Neural cell (in vitro differentiated cells): Measurements from ENCODE around the gene NME3. TPM values are rescaled to one million over a fixed set of nuclear protein-coding genes. Genes with fewer than 3 reads are reported as not detected.

ENCODE experiments used
- H2AFZ ChIP-seq: fragments of 200-600, 300-800 bp; sonication (generic), shearing (Covaris generic); 2 replicates; pipeline ENCODE4 v1.6.0; 2014; ENCODE audit warnings: low read depth, mild to moderate bottlenecking, antibody characterized with exemption, low read length, moderate library complexity
- H3F3A ChIP-seq: fragments of 200-600 bp; shearing (Covaris generic); 2 replicates; pipeline ENCODE4 v1.6.1; 2016; ENCODE audit warnings: mild to moderate bottlenecking, moderate library complexity, mixed read lengths, antibody characterized with exemption, low read length; ENCODE audit not compliant: insufficient read depth, poor library complexity, severe bottlenecking
- H3K27ac ChIP-seq: fragments of 200-600, 300-800 bp; sonication (generic), shearing (Covaris generic); 2 replicates; pipeline ENCODE4 v1.5.1; 2014; ENCODE audit warnings: mild to moderate bottlenecking, low read length, moderate library complexity
- H3K27me3 ChIP-seq: fragments of 300-800, 200-600 bp; sonication (generic), shearing (Covaris generic); 2 replicates; pipeline ENCODE4 v1.6.0; 2014; ENCODE audit warnings: mild to moderate bottlenecking, low read depth, low read length, moderate library complexity; ENCODE audit not compliant: insufficient read depth
- H3K36me3 ChIP-seq: fragments of 300-800, 200-600 bp; sonication (generic), shearing (Covaris generic); 2 replicates; pipeline ENCODE4 v1.5.1; 2014; ENCODE audit warnings: mild to moderate bottlenecking, antibody characterized with exemption, low read length, moderate library complexity; ENCODE audit not compliant: insufficient read depth
- H3K4me2 ChIP-seq: fragments of 300-800, 200-600 bp; sonication (generic), shearing (Covaris generic); 2 replicates; pipeline ENCODE4 v1.6.0; 2014; ENCODE audit warnings: mild to moderate bottlenecking, low read length
- H3K4me3 ChIP-seq: fragments of 300-800, 200-600 bp; sonication (generic), shearing (Covaris generic); 2 replicates; pipeline ENCODE4 v1.5.1; 2014; ENCODE audit warnings: mild to moderate bottlenecking, low read length, moderate library complexity
- H3K79me2 ChIP-seq: fragments of 200-600 bp; shearing (Covaris generic); replicated peaks from 2 replicates; pipeline ENCODE4 v1.6.0; 2014; ENCODE audit warnings: mild to moderate bottlenecking, low read length, moderate library complexity; ENCODE audit not compliant: insufficient read depth
- H3K9ac ChIP-seq: fragments of 300-800, 200-600 bp; sonication (generic), shearing (Covaris generic); 2 replicates; pipeline ENCODE4 v1.6.1; 2016; ENCODE audit warnings: mild to moderate bottlenecking, low read length, mixed read lengths
- H3K9me2 ChIP-seq: fragments of 200-600 bp; shearing (Covaris generic); 2 replicates; pipeline ENCODE4 v1.6.1; 2016; ENCODE audit warnings: mild to moderate bottlenecking, low read length, mixed read lengths; ENCODE audit not compliant: insufficient read depth
- H3K9me3 ChIP-seq: fragments of 200-600, 300-800 bp; sonication (generic), shearing (Covaris generic); 2 replicates; pipeline ENCODE4 v1.6.1; 2016; ENCODE audit warnings: mild to moderate bottlenecking, mixed run types, low read length, moderate library complexity, mixed read lengths
- H4K20me1 ChIP-seq: fragments of 200-600 bp; shearing (Covaris generic); 2 replicates; pipeline ENCODE4 v1.6.1; 2016; ENCODE audit warnings: mild to moderate bottlenecking, mixed run types; ENCODE audit not compliant: insufficient read depth
- CTCF ChIP-seq: fragments of 450-650 bp; IDR thresholded peaks from 2 replicates; pipeline ENCODE4 v1.5.1; 2014; ENCODE audit warnings: antibody characterized with exemption, mild to moderate bottlenecking, moderate library complexity; ENCODE audit not compliant: poor library complexity, severe bottlenecking
- EP300 ChIP-seq: fragments of 450-650 bp; conservative IDR thresholded peaks from 2 replicates; pipeline ENCODE4 v1.6.1; 2014; ENCODE audit warnings: antibody characterized with exemption, mild to moderate bottlenecking, moderate library complexity; ENCODE audit not compliant: poor library complexity, severe bottlenecking
- EZH2 ChIP-seq: fragments of 200-600, 300-800 bp; shearing (Covaris generic), sonication (generic); IDR thresholded peaks from 2 replicates; pipeline ENCODE4 v1.6.1; 2014; ENCODE audit warnings: antibody characterized with exemption, low read length, borderline replicate concordance, mild to moderate bottlenecking; ENCODE audit not compliant: insufficient read depth, poor library complexity, severe bottlenecking
- MXI1 ChIP-seq: fragments of 450-650 bp; conservative IDR thresholded peaks from 2 replicates; pipeline ENCODE4 v1.6.1; 2014; ENCODE audit warnings: antibody characterized with exemption, mild to moderate bottlenecking; ENCODE audit not compliant: poor library complexity, severe bottlenecking
- POLR2AphosphoS5 ChIP-seq: IDR thresholded peaks from 2 replicates; pipeline ENCODE4 v1.6.1; 2012
- RAD21 ChIP-seq: fragments of 450-650 bp; conservative IDR thresholded peaks from 2 replicates; pipeline ENCODE4 v1.6.1; 2014; ENCODE audit warnings: antibody characterized with exemption, mild to moderate bottlenecking, moderate library complexity
- SMC3 ChIP-seq: fragments of 450-650 bp; conservative IDR thresholded peaks from 2 replicates; pipeline ENCODE4 v1.6.1; 2014; ENCODE audit warnings: antibody characterized with exemption, mild to moderate bottlenecking, moderate library complexity; ENCODE audit not compliant: poor library complexity
- TAF1 ChIP-seq: IDR thresholded peaks from 2 replicates; pipeline ENCODE4 v1.6.1; 2012; ENCODE audit warnings: low read depth
- polyA plus RNA-seq: library from polyadenylated mRNA; depleted of rRNA; stranded (reverse); fragments of >200 nt; gene quantifications from 2 replicates; pipeline ENCODE4 v1.2.3, GENCODE V29; 2014
- TF ChIP-seq, protein P1 (sequence below): IDR thresholded peaks from 2 replicates; pipeline ENCODE4 v1.6.1; 2012; ENCODE audit warnings: borderline replicate concordance

Gene NME3
- polyA plus RNA-seq, 1 donor from 2014 or later = 102 TPM

- H3K4me3 ChIP-seq = no peak overlapping the region
- H3K9me2 ChIP-seq = no peaks in the 10 kb centered on the region
- no peaks in the 10 kb centered on the region for H3K27me3 ChIP-seq
- H4K20me1 ChIP-seq = no peaks in the 10 kb centered on the region
- no peak overlapping the region for H3K9ac ChIP-seq
- TF ChIP-seq TAF1 (no peak), SMC3 (no peak), RAD21 (no peak), EZH2 (no peak)
- no peaks in the 10 kb centered on the region for H3K9me3 ChIP-seq
- no peak overlapping the region for H2AFZ ChIP-seq
- H3K4me2 ChIP-seq = no peak overlapping the region
- no peaks in the 10 kb centered on the region for H3F3A ChIP-seq
- no peaks in the 10 kb centered on the region for H3K79me2 ChIP-seq
- no peaks in the 10 kb centered on the region for H3K36me3 ChIP-seq
- H3K27ac ChIP-seq = no peak overlapping the region
Measured at GRCh38 chr16:1817716-1818115, 46.4 kb upstream of the NME3 start.

DNA sequence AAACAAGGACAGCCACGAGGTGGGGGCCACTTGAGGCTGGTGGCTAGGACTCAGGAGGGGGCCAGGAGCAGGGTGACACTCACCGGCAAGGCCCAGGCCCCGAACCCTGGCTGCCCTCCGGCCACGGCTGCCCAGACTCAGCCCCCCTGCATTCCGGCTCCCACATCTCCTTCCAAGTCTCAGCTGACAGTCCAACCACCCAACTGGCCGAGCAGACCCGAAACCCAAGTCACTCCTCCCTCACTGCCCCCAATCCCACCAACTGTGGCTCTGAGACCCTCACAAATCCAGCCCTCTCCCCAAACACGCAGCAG lies 45.9 kb upstream of the NME3 start:
- TF ChIP-seq EZH2 (no peak), EP300 (no peak), MXI1 (no peak), RAD21 (no peak), POLR2AphosphoS5 (no peak), SMC3 (no peak)
- TF ChIP-seq, protein P1, sequence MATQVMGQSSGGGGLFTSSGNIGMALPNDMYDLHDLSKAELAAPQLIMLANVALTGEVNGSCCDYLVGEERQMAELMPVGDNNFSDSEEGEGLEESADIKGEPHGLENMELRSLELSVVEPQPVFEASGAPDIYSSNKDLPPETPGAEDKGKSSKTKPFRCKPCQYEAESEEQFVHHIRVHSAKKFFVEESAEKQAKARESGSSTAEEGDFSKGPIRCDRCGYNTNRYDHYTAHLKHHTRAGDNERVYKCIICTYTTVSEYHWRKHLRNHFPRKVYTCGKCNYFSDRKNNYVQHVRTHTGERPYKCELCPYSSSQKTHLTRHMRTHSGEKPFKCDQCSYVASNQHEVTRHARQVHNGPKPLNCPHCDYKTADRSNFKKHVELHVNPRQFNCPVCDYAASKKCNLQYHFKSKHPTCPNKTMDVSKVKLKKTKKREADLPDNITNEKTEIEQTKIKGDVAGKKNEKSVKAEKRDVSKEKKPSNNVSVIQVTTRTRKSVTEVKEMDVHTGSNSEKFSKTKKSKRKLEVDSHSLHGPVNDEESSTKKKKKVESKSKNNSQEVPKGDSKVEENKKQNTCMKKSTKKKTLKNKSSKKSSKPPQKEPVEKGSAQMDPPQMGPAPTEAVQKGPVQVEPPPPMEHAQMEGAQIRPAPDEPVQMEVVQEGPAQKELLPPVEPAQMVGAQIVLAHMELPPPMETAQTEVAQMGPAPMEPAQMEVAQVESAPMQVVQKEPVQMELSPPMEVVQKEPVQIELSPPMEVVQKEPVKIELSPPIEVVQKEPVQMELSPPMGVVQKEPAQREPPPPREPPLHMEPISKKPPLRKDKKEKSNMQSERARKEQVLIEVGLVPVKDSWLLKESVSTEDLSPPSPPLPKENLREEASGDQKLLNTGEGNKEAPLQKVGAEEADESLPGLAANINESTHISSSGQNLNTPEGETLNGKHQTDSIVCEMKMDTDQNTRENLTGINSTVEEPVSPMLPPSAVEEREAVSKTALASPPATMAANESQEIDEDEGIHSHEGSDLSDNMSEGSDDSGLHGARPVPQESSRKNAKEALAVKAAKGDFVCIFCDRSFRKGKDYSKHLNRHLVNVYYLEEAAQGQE = no peak

DNA sequence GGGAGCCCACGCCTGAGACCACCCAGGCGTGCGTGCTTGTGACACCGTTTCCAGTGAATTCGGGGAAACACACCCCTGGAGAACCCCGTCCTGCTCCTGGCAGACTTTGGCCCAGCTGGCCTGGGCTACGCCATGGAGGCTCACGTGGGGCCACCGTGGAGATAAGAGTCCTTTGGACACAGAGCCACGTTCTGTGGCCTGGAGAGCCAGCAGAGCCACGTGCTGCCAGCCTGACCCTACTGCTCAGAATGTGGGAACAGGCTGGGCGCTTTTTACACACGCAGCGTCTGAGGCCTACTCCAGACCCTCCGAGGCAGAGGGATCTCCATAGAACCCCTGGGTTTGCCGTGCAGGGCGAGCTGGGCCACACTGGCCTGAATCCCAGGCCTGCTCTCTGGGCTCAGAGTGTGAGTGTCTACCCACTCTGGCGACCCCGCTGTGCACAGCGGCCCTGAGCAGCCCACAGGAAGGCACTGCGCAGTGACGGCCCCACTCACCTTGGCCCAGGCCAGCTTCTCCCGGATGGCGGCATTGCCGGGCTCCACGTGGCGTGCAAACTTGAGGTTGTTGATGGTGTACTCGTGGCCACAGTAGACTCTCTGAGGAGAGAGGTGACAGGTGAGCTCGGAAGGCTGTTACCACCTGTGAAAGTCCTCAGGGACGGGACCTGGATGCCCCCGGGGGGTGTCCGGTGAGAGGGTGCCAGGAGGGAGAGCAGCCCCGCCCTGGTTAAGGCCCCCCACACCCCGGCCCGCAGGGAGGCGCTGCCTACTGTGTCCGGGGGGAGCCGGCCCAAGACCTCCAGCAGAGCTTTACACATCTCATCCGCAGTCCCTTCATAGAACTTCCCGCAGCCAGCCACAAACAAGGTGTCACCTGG lies 45.3 kb upstream of the NME3 start:
- Histone ChIP-seq H3K79me2 (no peaks in the 10 kb centered on the region), H3K9me2 (no peaks in the 10 kb centered on the region), H3K27ac (no peak overlapping the region), H3K27me3 (no peaks in the 10 kb centered on the region), H3K9ac (no peak overlapping the region), H2AFZ (no peak overlapping the region), H3K4me2 (no peak overlapping the region), H3K36me3 (no peaks in the 10 kb centered on the region), H4K20me1 (no peaks in the 10 kb centered on the region), H3K4me3 (no peak overlapping the region), H3K9me3 (no peaks in the 10 kb centered on the region), H3F3A (no peaks in the 10 kb centered on the region)
- TF ChIP-seq EZH2 (no peak), SMC3 (no peak), RAD21 (no peak), EP300 (no peak), CTCF (no peak), TAF1 (no peak), MXI1 (no peak), POLR2AphosphoS5 (no peak)
- TF ChIP-seq, protein P1 = no peak

More for the DNA sequence above, 45.9 kb upstream of the NME3 start:
- H3K4me3 ChIP-seq = no peak overlapping the region
- no peaks in the 10 kb centered on the region for H3K9me3 ChIP-seq
- H4K20me1 ChIP-seq = no peaks in the 10 kb centered on the region
- H2AFZ ChIP-seq = no peak overlapping the region
- no peaks in the 10 kb centered on the region for H3K79me2 ChIP-seq
- H3K9me2 ChIP-seq = no peaks in the 10 kb centered on the region
- H3K27me3 ChIP-seq = no peaks in the 10 kb centered on the region
- no peak overlapping the region for H3K27ac ChIP-seq
- H3K9ac ChIP-seq = no peak overlapping the region
- no peaks in the 10 kb centered on the region for H3F3A ChIP-seq
- H3K4me2 ChIP-seq = no peak overlapping the region
- no peaks in the 10 kb centered on the region for H3K36me3 ChIP-seq
